ENCODE data around the gene SPATA31C1.

Gene SPATA31C1

GRCh38 chr9:87887661-87888480 lies 29.9 kb upstream of the SPATA31C1 start:
- Histone ChIP-seq H2AFZ (ENCODE audit: low read depth) (no peak overlapping the region), H3K36me3 (ENCODE audit: insufficient read depth) (no peaks in the 10 kb centered on the region), H3K27me3 (ENCODE audit: insufficient read depth, low read depth) (no peaks in the 10 kb centered on the region), H3K9ac (no peak overlapping the region), H3K4me3 (IDR thresholded peaks at IDR 0.05; ENCODE audit: insufficient read depth, low read depth, low read length) (no peak overlapping the region), H4K20me1 (ENCODE audit: insufficient read depth) (no peaks in the 10 kb centered on the region), H3K79me2 (ENCODE audit: insufficient read depth, low read depth) (no peaks in the 10 kb centered on the region), H3K4me1 (ENCODE audit: low read depth, poor library complexity, severe bottlenecking) (peaks cover 23% of the 10 kb centered on the region), H3K27ac (no peak overlapping the region), H3K4me2 (no peak overlapping the region)
- TF ChIP-seq CTCF (conservative IDR thresholded peaks at IDR 0.05; ENCODE audit: low read depth, low read length) = no peak

- Histone ChIP-seq H3K4me2 (no peak overlapping the region), H3K27me3 (ENCODE audit: insufficient read depth, low read depth) (no peaks in the 10 kb centered on the region), H3K36me3 (ENCODE audit: insufficient read depth) (no peaks in the 10 kb centered on the region), H3K27ac (no peak overlapping the region), H3K4me3 (IDR thresholded peaks at IDR 0.05; ENCODE audit: insufficient read depth, low read depth, low read length) (no peak overlapping the region), H3K79me2 (ENCODE audit: insufficient read depth, low read depth) (no peaks in the 10 kb centered on the region), H2AFZ (ENCODE audit: low read depth) (no peak overlapping the region), H3K9ac (no peak overlapping the region), H3K4me1 (ENCODE audit: low read depth, poor library complexity, severe bottlenecking) (peaks cover 27% of the 10 kb centered on the region), H4K20me1 (ENCODE audit: insufficient read depth) (no peaks in the 10 kb centered on the region)
- no peak for TF ChIP-seq CTCF (conservative IDR thresholded peaks at IDR 0.05; ENCODE audit: low read depth, low read length)
These were observed 29.3 kb upstream of the SPATA31C1 start for GRCh38 chr9:87888501-87888900.

GRCh38 chr9:87889065-87889881 lies 28.5 kb upstream of the SPATA31C1 start:
- Histone ChIP-seq H3K27ac (no peak overlapping the region), H3K4me1 (ENCODE audit: low read depth, poor library complexity, severe bottlenecking) (peaks cover 35% of the 10 kb centered on the region), H3K4me2 (no peak overlapping the region), H4K20me1 (ENCODE audit: insufficient read depth) (no peaks in the 10 kb centered on the region), H2AFZ (ENCODE audit: low read depth) (no peak overlapping the region), H3K4me3 (IDR thresholded peaks at IDR 0.05; ENCODE audit: insufficient read depth, low read depth, low read length) (no peak overlapping the region), H3K36me3 (ENCODE audit: insufficient read depth) (no peaks in the 10 kb centered on the region), H3K9ac (no peak overlapping the region), H3K79me2 (ENCODE audit: insufficient read depth, low read depth) (no peaks in the 10 kb centered on the region), H3K27me3 (ENCODE audit: insufficient read depth, low read depth) (no peaks in the 10 kb centered on the region)
- no peak for TF ChIP-seq CTCF (conservative IDR thresholded peaks at IDR 0.05; ENCODE audit: low read depth, low read length)

- Histone ChIP-seq H3K27ac (no peak overlapping the region), H3K79me2 (ENCODE audit: insufficient read depth, low read depth) (no peaks in the 10 kb centered on the region), H3K4me1 (ENCODE audit: low read depth, poor library complexity, severe bottlenecking) (peaks cover 40% of the 10 kb centered on the region), H3K36me3 (ENCODE audit: insufficient read depth) (no peaks in the 10 kb centered on the region), H3K4me2 (no peak overlapping the region), H3K27me3 (ENCODE audit: insufficient read depth, low read depth) (no peaks in the 10 kb centered on the region), H2AFZ (ENCODE audit: low read depth) (no peak overlapping the region), H3K4me3 (IDR thresholded peaks at IDR 0.05; ENCODE audit: insufficient read depth, low read depth, low read length) (no peak overlapping the region), H4K20me1 (ENCODE audit: insufficient read depth) (no peaks in the 10 kb centered on the region), H3K9ac (no peak overlapping the region)
- TF ChIP-seq CTCF (conservative IDR thresholded peaks at IDR 0.05; ENCODE audit: low read depth, low read length) = no peak
These were observed 27.9 kb upstream of the SPATA31C1 start for GRCh38 chr9:87889882-87890252.
